Adrenal gland (tissue), 12 donors: Measurements from ENCODE around the gene MARCHF10. TPM values are rescaled to one million over a fixed set of nuclear protein-coding genes. Genes with fewer than 3 reads are reported as not detected.

ENCODE experiments used
- DNase-seq, 7 donors: peaks; one replicate each; pipeline ENCODE4 v3.0.0-alpha.2; 2019 to 2020
- H3K27ac ChIP-seq, 5 donors: fragments of 200-600 bp; sonication (generic) in 4 of 5; 1 replicate in 3 of 5; 2 replicates in 2 of 5; pipeline versions ENCODE4 v1.5.1 to v1.8.0; 2016 to 2020; ENCODE audit warnings: mild to moderate bottlenecking in 1 of 5
- H3K27me3 ChIP-seq: fragments of 200-600 bp; 2 replicates; pipeline ENCODE4 v1.8.0; 2021
- H3K36me3 ChIP-seq, 2 donors: fragments of 200-600 bp; replicated peaks in 1 of 2; 1 replicate in 1 of 2; 2 replicates in 1 of 2; pipeline versions ENCODE4 v1.5.1 to v1.8.0; 2018 to 2022
- H3K4me1 ChIP-seq, 2 donors: fragments of 200-600 bp; replicated peaks in 1 of 2; 1 replicate in 1 of 2; 2 replicates in 1 of 2; pipeline versions ENCODE4 v1.5.1 to v1.8.0; 2018 to 2021
- H3K4me3 ChIP-seq, 4 donors: fragments of 200-600 bp; sonication (generic) in 3 of 4; one replicate each; pipeline ENCODE4 v1.5.1; 2016 to 2018
- H3K9me3 ChIP-seq, 3 donors: fragments of 200-600 bp; sonication (generic) in 1 of 3; replicated peaks in 1 of 3; 1 replicate in 2 of 3; 2 replicates in 1 of 3; pipeline versions ENCODE4 v1.5.1 to v1.8.0; 2016 to 2021
- CTCF ChIP-seq, 6 experiments: fragments of 450-650 bp in 4 of 6; fragments of 200-600 bp in 2 of 6; sonication (generic) in 1 of 6; IDR thresholded peaks; 1 replicate in 5 of 6; 2 replicates in 1 of 6; pipeline versions ENCODE4 v1.5.1 to v1.8.0; 2016 to 2021; ENCODE audit warnings: antibody characterized with exemption in 6 of 6, mild to moderate bottlenecking in 2 of 6, moderate library complexity in 1 of 6
- POLR2A ChIP-seq, 2 donors: fragments of 450-650 bp; IDR thresholded peaks; one replicate each; pipeline ENCODE4 v1.6.1; 2017; ENCODE audit warnings: antibody characterized with exemption in 2 of 2, mild to moderate bottlenecking in 2 of 2, moderate library complexity in 1 of 2
- WGBS, 4 donors: extraction: QIAGEN DNeasy Blood & Tissue Kit in 2 of 4; methylation state at CpG; one replicate each; pipeline versions ENCODE4 v1.1.5 to v1.1.7; 2013 to 2017; 5-methylcytosine and 5-hydroxymethylcytosine counted together
- intact Hi-C, 2 donors: fragments of 100-400 bp; cut with DNase I; formaldehyde crosslinking; loops; one replicate each; pipeline versions ENCODE4 v1.14.1 to v1.15.0; 2022 to 2023
- polyA plus RNA-seq, 3 donors: library from polyadenylated mRNA; stranded (reverse); fragments of 200-250 nt in 2 of 3; fragments of 350-450 nt in 1 of 3; fragmentation: Illumina TruSeq in 1 of 3; extraction: RNeasy Lipid Tissue Mini Kit (QIAGEN cat#74804) in 1 of 3; gene quantifications; one replicate each; pipeline ENCODE4 v1.2.3, GENCODE V29; 2013 to 2014
- total RNA-seq, 9 donors: library from RNA; depleted of rRNA in 4 of 9; stranded (reverse); fragments of >200 nt in 4 of 9; fragments of 120-200 nt in 1 of 9; fragmentation: NEBNext Ultra II Directional in 1 of 9; extraction: Animal tissue kit (Norgen Biotek cat#: 25700) in 1 of 9; gene quantifications; one replicate each; pipeline versions ENCODE4 v1.1.0 to v1.2.4, GENCODE V29; 2013 to 2023
- donor health status: healthy with polysubstance abuse.
- donor health status: Bipolar disorder and iron deficiency.
- donor health status: DM: yes; HTN: yes; CAD: no.
- donor health status: DM: no; HTN: no; CAD: no.
- donor health status: DM: no; HTN: no; CAD: no.
- donor health status: DM: yes; HTN: yes; CAD: no.

Gene MARCHF10
- total and polyA plus RNA-seq, 12 donors, result 0.31 to 0.64 (median 0.43) TPM; not detected in 8

- H3K27ac ChIP-seq, result no peak overlapping the region
- intact Hi-C loops, result no loop called here
- no peaks in the 10 kb centered on the region for H3K36me3 ChIP-seq
- no peaks in the 10 kb centered on the region for H3K4me1 ChIP-seq
- H3K4me3 ChIP-seq, result no peak overlapping the region
- TF ChIP-seq CTCF (IDR thresholded peaks at IDR 0.05), result no peak
- TF ChIP-seq POLR2A (IDR thresholded peaks at IDR 0.05), result no peak
- WGBS, 4 donors, result 84 to 91% (median 90%) methylated on average over 9 of the region's 9 CpGs
- no peak for DNase-seq
- no peaks in the 10 kb centered on the region for H3K27me3 ChIP-seq
- H3K9me3 ChIP-seq, result no peaks in the 10 kb centered on the region
These were observed 69.8 kb downstream of the MARCHF10 start for GRCh38 chr17:62738281-62738680.

- Histone ChIP-seq H3K4me3 (no peak overlapping the region), H3K9me3 (no peaks in the 10 kb centered on the region), H3K27me3 (no peaks in the 10 kb centered on the region), H3K4me1 (no peaks in the 10 kb centered on the region), H3K36me3 (no peaks in the 10 kb centered on the region), H3K27ac (no peak overlapping the region)
- 82 to 91% (median 86%) methylated on average over 8 of the region's 8 CpGs for WGBS, 4 donors
- TF ChIP-seq CTCF (IDR thresholded peaks at IDR 0.05) (no peak), POLR2A (IDR thresholded peaks at IDR 0.05) (no peak)
- no peak for DNase-seq
- intact Hi-C loops, result no loop called here
These were observed 70.6 kb downstream of the MARCHF10 start for GRCh38 chr17:62737513-62737912.

- no peak overlapping the region for H3K4me3 ChIP-seq
- DNase-seq, result no peak
- no peaks in the 10 kb centered on the region for H3K9me3 ChIP-seq
- no peaks in the 10 kb centered on the region for H3K36me3 ChIP-seq
- 78 to 86% (median 82%) methylated on average over 7 of the region's 7 CpGs for WGBS, 4 donors
- no peaks in the 10 kb centered on the region for H3K27me3 ChIP-seq
- no peak overlapping the region for H3K27ac ChIP-seq
- no peak for TF ChIP-seq POLR2A (IDR thresholded peaks at IDR 0.05)
- TF ChIP-seq CTCF (IDR thresholded peaks at IDR 0.05), result no peak
- no peaks in the 10 kb centered on the region for H3K4me1 ChIP-seq
- intact Hi-C loops, result no loop called here
These were observed 73.0 kb downstream of the MARCHF10 start for GRCh38 chr17:62735044-62735651.

GRCh38 chr17:62732125-62732524, 76.0 kb downstream of the MARCHF10 start:
- DNase-seq, result no peak
- intact Hi-C loops, result no loop called here
- WGBS, 4 donors, result 83 to 88% (median 86%) methylated on average over 5 of the region's 5 CpGs

More at GRCh38 chr17:62732125-62732524, 76.0 kb downstream of the MARCHF10 start:
- Histone ChIP-seq H3K4me3 (no peak overlapping the region), H3K36me3 (no peaks in the 10 kb centered on the region), H3K27ac (no peak overlapping the region), H3K27me3 (no peaks in the 10 kb centered on the region), H3K4me1 (no peaks in the 10 kb centered on the region), H3K9me3 (no peaks in the 10 kb centered on the region)
- TF ChIP-seq POLR2A (IDR thresholded peaks at IDR 0.05), result no peak
- TF ChIP-seq CTCF (IDR thresholded peaks at IDR 0.05), result no peak
